ENCODE data around the gene ARHGEF17. TPM values are rescaled to one million over a fixed set of nuclear protein-coding genes. Genes with fewer than 3 reads are reported as not detected.
A peak's percentile ranks its signal among the peaks of the same experiment; 100 is the strongest.

The ARHGEF17 gene, protein sequence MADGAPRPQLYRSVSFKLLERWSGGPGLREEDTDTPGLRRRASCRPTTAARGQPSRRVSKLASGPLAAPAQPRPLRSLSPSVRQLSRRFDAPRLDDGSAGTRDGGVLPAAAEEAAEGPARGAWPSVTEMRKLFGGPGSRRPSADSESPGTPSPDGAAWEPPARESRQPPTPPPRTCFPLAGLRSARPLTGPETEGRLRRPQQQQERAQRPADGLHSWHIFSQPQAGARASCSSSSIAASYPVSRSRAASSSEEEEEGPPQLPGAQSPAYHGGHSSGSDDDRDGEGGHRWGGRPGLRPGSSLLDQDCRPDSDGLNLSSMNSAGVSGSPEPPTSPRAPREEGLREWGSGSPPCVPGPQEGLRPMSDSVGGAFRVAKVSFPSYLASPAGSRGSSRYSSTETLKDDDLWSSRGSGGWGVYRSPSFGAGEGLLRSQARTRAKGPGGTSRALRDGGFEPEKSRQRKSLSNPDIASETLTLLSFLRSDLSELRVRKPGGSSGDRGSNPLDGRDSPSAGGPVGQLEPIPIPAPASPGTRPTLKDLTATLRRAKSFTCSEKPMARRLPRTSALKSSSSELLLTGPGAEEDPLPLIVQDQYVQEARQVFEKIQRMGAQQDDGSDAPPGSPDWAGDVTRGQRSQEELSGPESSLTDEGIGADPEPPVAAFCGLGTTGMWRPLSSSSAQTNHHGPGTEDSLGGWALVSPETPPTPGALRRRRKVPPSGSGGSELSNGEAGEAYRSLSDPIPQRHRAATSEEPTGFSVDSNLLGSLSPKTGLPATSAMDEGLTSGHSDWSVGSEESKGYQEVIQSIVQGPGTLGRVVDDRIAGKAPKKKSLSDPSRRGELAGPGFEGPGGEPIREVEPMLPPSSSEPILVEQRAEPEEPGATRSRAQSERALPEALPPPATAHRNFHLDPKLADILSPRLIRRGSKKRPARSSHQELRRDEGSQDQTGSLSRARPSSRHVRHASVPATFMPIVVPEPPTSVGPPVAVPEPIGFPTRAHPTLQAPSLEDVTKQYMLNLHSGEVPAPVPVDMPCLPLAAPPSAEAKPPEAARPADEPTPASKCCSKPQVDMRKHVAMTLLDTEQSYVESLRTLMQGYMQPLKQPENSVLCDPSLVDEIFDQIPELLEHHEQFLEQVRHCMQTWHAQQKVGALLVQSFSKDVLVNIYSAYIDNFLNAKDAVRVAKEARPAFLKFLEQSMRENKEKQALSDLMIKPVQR (N-terminal part only)
- total RNA-seq, result under 1 TPM; 0.07 to 0.41 TPM

DNA sequence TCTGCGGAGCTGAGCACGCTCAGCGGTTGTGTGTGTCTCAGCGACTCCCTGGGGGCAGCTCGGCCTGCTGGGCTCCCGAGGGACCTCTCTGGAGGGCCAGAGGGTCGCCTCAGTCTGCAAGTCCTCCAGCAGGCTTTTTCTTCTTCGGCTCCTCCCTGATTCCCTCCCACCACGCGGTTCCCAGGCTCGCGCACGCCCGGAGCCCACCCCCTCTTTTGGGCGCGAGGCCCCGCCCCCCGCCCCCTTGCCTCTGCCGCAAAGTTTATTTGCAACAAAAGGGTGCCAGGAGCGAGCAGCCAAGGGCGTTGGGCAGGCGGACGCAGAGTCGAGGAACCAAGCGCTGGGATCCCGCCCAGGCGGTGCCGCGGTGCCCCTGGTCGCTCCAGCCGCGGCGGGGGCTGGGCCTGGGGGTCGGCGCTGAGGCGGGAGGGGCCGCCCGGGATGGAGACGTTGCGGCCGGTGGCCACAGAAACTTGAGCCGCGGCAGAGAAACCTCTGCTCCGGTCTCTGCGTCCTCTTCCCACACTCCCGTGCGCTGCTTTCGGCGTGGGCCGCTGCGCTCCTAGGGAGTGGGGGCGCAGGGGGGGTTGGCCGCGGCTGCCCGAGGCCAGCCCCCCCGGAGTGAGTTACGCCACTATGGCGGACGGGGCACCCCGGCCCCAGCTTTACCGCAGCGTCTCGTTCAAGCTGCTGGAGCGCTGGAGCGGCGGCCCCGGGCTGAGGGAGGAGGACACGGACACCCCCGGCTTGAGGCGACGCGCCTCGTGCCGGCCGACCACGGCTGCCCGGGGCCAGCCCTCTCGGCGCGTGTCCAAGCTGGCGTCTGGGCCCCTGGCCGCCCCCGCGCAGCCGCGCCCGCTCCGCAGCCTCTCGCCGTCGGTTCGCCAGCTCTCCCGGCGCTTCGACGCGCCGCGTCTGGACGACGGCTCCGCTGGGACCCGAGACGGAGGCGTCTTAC is at the start of gene ARHGEF17:
Gene ARHGEF17 (plus strand): TSS at position 274 of the 958 bp plus-strand sequence. CDS start 363 bp downstream, at position 637.
- ChIA-PET POLR2A (interaction anchor here (1.1 to 1.4 kb wide), 4 partner anchors 13 to 27 kb away, joined by 3 read pairs; no protein-coding TSS in a partner anchor), CTCF (interaction anchor here (0.6 to 6.6 kb wide), 22 partner anchors 8 to 448 kb away, joined by 3 to 123 read pairs (median 4); no protein-coding TSS in a partner anchor)
- intact Hi-C loops (cut with micrococcal nuclease), result no loop called here
- H3K36me3 Mint-ChIP-seq (ENCODE audit: low read depth), result no peaks in the 10 kb centered on the region
- no peaks in the 10 kb centered on the region for H3K9me3 Mint-ChIP-seq
- ATAC-seq (peak; percentile 40), DNase-seq (peak; percentile 61)
- H3K27ac Mint-ChIP-seq, result no peak within 1 kb of the TSS
- peaks cover 6% of the 10 kb centered on the region for H3K4me1 Mint-ChIP-seq (ENCODE audit: low read depth)
- H3K4me3 Mint-ChIP-seq, result peak within 1 kb of the TSS; percentile 78
- TF ChIP-seq, protein P1, sequence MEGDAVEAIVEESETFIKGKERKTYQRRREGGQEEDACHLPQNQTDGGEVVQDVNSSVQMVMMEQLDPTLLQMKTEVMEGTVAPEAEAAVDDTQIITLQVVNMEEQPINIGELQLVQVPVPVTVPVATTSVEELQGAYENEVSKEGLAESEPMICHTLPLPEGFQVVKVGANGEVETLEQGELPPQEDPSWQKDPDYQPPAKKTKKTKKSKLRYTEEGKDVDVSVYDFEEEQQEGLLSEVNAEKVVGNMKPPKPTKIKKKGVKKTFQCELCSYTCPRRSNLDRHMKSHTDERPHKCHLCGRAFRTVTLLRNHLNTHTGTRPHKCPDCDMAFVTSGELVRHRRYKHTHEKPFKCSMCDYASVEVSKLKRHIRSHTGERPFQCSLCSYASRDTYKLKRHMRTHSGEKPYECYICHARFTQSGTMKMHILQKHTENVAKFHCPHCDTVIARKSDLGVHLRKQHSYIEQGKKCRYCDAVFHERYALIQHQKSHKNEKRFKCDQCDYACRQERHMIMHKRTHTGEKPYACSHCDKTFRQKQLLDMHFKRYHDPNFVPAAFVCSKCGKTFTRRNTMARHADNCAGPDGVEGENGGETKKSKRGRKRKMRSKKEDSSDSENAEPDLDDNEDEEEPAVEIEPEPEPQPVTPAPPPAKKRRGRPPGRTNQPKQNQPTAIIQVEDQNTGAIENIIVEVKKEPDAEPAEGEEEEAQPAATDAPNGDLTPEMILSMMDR (IDR thresholded peaks at IDR 0.05), result no peak
- peaks cover 14% of the 10 kb centered on the region for H3K27me3 Mint-ChIP-seq

DNA sequence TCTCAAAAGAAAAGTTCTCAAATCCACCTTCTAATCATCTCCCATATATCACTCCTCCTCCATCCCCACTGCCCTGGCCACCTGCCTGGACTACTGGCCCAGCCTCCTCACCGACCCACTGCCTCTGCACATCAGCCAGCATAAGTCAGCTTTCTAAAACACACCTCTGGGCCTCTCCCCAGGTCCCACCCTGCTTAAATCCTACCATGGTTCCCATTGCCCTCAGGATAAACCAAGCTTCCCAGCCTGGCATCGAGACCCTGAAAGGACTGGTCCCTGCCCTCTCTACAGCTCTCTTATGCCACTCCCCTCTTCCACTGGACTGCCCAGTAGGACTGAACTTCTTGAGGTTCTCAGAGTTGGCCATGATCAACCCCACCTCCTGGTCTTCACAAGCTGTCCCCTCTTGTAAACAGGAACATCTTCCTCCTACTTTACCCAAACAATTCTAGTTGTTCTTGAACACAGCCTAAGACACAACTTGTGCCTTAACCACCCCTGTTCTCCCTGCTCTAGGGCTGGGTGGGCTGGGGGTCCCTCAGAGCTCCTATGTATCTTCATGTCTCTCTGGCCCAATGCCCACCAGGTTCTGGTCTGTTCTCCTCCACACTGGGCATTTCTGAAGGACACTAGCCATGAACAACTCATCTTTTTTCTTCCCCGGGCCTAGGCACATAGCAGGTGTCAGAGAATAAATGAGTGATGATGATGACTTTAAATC is 48.5 kb upstream of the ARHGEF17 start:
- H3K36me3 Mint-ChIP-seq (ENCODE audit: low read depth), result no peaks in the 10 kb centered on the region
- H3K9me3 Mint-ChIP-seq, result no peaks in the 10 kb centered on the region
- POLR2A ChIA-PET, result no interaction called here
- DNase-seq (no peak), ATAC-seq (no peak)
- peaks cover 13% of the 10 kb centered on the region for H3K27me3 Mint-ChIP-seq
- TF ChIP-seq, protein P1 (IDR thresholded peaks at IDR 0.05), result no peak
- intact Hi-C loops (cut with micrococcal nuclease), result no loop called here
- H3K27ac Mint-ChIP-seq, result no peak overlapping the region
- no peaks in the 10 kb centered on the region for H3K4me1 Mint-ChIP-seq (ENCODE audit: low read depth)
- no peak overlapping the region for H3K4me3 Mint-ChIP-seq
- CTCF ChIA-PET, result no interaction called here

DNA sequence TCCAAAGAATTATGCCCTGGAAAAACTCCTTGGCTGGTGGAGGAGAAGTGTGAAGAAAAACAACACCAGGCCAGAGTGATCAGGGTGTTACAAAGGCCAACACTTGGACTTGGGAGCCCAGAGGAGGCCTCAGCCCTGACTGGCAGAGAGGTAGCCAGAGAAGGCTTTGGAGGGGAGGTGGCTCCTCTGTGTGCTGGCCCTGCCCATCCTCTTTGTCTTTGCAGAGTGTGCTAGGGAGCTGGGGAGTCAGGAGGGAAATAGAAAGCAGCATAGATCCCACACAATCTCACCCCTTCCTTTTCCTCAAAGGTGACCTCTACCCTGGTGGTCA is 48.0 kb upstream of the ARHGEF17 start:
- Mint-ChIP-seq H3K9me3 (no peaks in the 10 kb centered on the region), H3K27ac (no peak overlapping the region), H3K36me3 (ENCODE audit: low read depth) (no peaks in the 10 kb centered on the region), H3K4me1 (ENCODE audit: low read depth) (no peaks in the 10 kb centered on the region), H3K4me3 (no peak overlapping the region), H3K27me3 (peaks cover 18% of the 10 kb centered on the region)
- ATAC-seq (no peak), DNase-seq (no peak)
- ChIA-PET CTCF (no interaction called here), POLR2A (no interaction called here)
- TF ChIP-seq, protein P1 (IDR thresholded peaks at IDR 0.05), result no peak
- intact Hi-C loops (cut with micrococcal nuclease), result no loop called here

DNA sequence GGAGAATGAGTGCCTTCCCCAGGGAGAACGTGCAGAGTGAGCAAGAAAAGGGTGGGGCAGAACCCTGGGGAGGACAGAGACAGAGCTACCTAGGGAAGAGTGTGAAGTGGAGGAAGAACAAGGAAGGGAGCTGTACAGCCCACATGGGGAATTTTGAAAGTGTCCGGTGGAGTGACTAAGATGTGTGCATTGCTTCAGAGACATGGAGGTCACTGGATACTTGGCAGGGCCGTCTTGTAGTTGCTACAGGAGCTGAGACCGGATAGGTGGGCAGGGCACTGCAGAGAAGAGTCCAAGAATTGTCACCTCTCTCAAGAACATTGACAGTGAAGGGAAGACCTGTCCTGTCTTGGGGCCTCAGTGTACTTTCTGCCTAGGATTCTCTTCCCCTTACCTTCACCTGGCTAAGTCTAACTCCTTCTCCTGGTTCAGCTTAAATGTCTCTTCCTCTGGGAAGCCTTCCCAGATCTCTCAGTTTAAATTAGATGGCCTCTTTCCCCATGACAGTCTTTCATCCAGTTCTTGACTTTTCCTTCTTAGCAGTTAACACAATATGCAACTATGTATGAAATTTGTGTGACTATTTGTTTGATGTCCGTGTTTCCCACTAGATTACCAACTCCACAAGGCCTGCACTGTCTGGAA is 45.1 kb upstream of the ARHGEF17 start:
- H3K4me1 Mint-ChIP-seq (ENCODE audit: low read depth), result no peaks in the 10 kb centered on the region
- POLR2A ChIA-PET, result no interaction called here
- TF ChIP-seq, protein P1 (IDR thresholded peaks at IDR 0.05), result no peak
- intact Hi-C loops (cut with micrococcal nuclease), result no loop called here
- H3K27me3 Mint-ChIP-seq, result peaks cover 20% of the 10 kb centered on the region
- no peak overlapping the region for H3K4me3 Mint-ChIP-seq
- ATAC-seq, result no peak
- H3K27ac Mint-ChIP-seq, result no peak overlapping the region
- DNase-seq, result no peak
- no peaks in the 10 kb centered on the region for H3K36me3 Mint-ChIP-seq (ENCODE audit: low read depth)
- CTCF ChIA-PET, result interaction anchor here (0.9 to 2.1 kb wide), 3 partner anchors 26 to 32 kb away, joined by 4 to 5 read pairs (median 4); no protein-coding TSS in a partner anchor
- H3K9me3 Mint-ChIP-seq, result no peaks in the 10 kb centered on the region
